Choroid plexus epithelial cell (primary cell): Measurements from ENCODE around the gene IFT80.

Source experiments
- DNase-seq: peaks from one replicate; pipeline ENCODE4 v3.0.0-alpha.2; 2010; ENCODE audit warnings: low read depth
- H3K4me3 ChIP-seq: 2 replicates; pipeline ENCODE4 v1.5.1; 2011; ENCODE audit warnings: low read depth, mild to moderate bottlenecking, control low read depth, low read length, moderate library complexity
- CTCF ChIP-seq: conservative IDR thresholded peaks from 2 replicates; pipeline ENCODE4 v1.5.1; 2011; ENCODE audit warnings: low read depth, mild to moderate bottlenecking, control low read depth, inconsistent platforms, low read length, moderate library complexity

IFT80 gene

GRCh38 chr3:160437083-160437455 is 38.0 kb upstream of the IFT80 start:
- no peak for TF ChIP-seq CTCF
- H3K4me3 ChIP-seq: no peak overlapping the region
- DNase-seq: no peak

- no peak for DNase-seq
- no peak for TF ChIP-seq CTCF
- no peak overlapping the region for H3K4me3 ChIP-seq
These were observed 36.7 kb upstream of the IFT80 start for GRCh38 chr3:160435747-160436146.

- no peak for DNase-seq
- H3K4me3 ChIP-seq: no peak overlapping the region
- TF ChIP-seq CTCF: no peak
These were observed 36.1 kb upstream of the IFT80 start for GRCh38 chr3:160435095-160435494.

GRCh38 chr3:160434071-160434470 is 35.0 kb upstream of the IFT80 start:
- no peak overlapping the region for H3K4me3 ChIP-seq
- DNase-seq: peak; percentile 53
- no peak for TF ChIP-seq CTCF

- H3K4me3 ChIP-seq: no peak overlapping the region
- TF ChIP-seq CTCF: no peak
- DNase-seq: no peak
These were observed 28.9 kb upstream of the IFT80 start for GRCh38 chr3:160427832-160428424.

- no peak for DNase-seq
- TF ChIP-seq CTCF: no peak
- H3K4me3 ChIP-seq: no peak overlapping the region
These were observed 18.3 kb upstream of the IFT80 start for GRCh38 chr3:160417311-160417710.

- peak; percentile 92 for DNase-seq
- H3K4me3 ChIP-seq: no peak overlapping the region
- TF ChIP-seq CTCF: peak; percentile 82
These were observed 14.7 kb upstream of the IFT80 start for GRCh38 chr3:160413613-160414248.
